22Rv1 (cell line): ENCODE measurements around the gene KRT35.

ENCODE experiments used
- H3K27ac ChIP-seq: fragments of 450-650 bp; 2 replicates; pipeline ENCODE4 v1.5.1; 2017
- CTCF ChIP-seq: fragments of 450-650 bp; IDR thresholded peaks from 2 replicates; pipeline ENCODE4 v1.5.1; 2017; ENCODE audit warnings: mild to moderate bottlenecking
- ZFX ChIP-seq: fragments of 450-650 bp; IDR thresholded peaks from 2 replicates; pipeline ENCODE4 v1.6.1; 2017; ENCODE audit warnings: antibody characterized with exemption, borderline replicate concordance

KRT35 gene

GRCh38 chr17:41523787-41524186 lies 42.8 kb upstream of the KRT35 start:
- peak overlapping the region; percentile 87 for H3K27ac ChIP-seq
- TF ChIP-seq CTCF = no peak
- TF ChIP-seq ZFX = no peak

- H3K27ac ChIP-seq = peak overlapping the region; percentile 87
- TF ChIP-seq CTCF (no peak), ZFX (no peak)
Measured at GRCh38 chr17:41523225-41523593, 42.3 kb upstream of the KRT35 start.

- peak overlapping the region; percentile 87 for H3K27ac ChIP-seq
- TF ChIP-seq CTCF (no peak), ZFX (no peak)
Measured at GRCh38 chr17:41522301-41523224, 41.6 kb upstream of the KRT35 start.

GRCh38 chr17:41521574-41522261 lies 40.8 kb upstream of the KRT35 start:
- no peak for TF ChIP-seq ZFX
- no peak for TF ChIP-seq CTCF
- H3K27ac ChIP-seq = peak overlapping the region; percentile 87

GRCh38 chr17:41520821-41521521 lies 40.0 kb upstream of the KRT35 start:
- TF ChIP-seq CTCF (no peak), ZFX (no peak)
- H3K27ac ChIP-seq = peak overlapping the region; percentile 87

GRCh38 chr17:41519501-41520224 lies 38.7 kb upstream of the KRT35 start:
- H3K27ac ChIP-seq = peak overlapping the region; percentile 87
- TF ChIP-seq CTCF (no peak), ZFX (no peak)
